ENCODE results near the gene RAPGEF4.
A peak's percentile ranks its signal among the peaks of the same experiment; 100 is the strongest.
"Not testable (repeated sequence)": the region's sequence is repeated elsewhere in the genome, so short reads cannot be mapped to it uniquely, and the experiment has no call there.

Gene RAPGEF4

DNA sequence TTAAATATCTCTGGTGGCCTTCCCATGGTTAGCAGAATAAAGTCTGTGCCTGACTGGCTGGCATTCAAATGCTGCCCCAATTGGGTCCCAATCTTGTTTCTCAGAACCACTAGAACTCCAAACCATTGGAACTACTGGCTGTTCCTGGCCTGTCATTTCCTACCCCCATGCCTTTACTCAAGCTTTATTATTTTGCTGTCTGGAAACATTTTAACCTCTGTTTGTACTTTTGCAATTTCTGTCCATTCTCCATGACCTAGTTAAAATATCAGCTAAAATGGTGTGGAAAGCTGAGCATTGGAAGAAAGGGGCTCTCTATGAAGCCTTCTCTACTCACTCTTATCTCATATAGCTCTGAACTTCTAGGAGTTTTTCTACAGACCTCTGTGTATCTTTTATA, 38.7 kb downstream of the RAPGEF4 start:
- no peak for DNase-seq (ENCODE audit: low read depth)

DNA sequence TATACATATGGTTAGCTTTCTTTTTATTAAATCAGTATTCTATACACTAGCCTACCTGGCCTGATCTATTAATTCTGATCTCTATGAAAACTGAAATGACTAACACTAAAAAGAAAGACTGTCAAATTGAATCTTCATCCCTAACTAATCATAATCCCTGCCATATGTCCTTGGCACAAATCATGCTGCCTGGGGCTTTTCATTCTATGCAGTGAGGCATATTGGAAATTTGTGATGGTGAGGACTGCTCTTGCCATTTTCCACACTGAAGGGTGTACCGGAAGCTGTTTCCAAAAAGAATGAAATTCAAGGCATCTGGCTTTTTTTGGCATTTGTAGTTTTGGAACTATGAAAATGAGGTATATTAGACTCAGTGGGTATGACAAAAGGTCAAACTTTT, 39.7 kb downstream of the RAPGEF4 start:
- no peak for DNase-seq (ENCODE audit: low read depth)

DNA sequence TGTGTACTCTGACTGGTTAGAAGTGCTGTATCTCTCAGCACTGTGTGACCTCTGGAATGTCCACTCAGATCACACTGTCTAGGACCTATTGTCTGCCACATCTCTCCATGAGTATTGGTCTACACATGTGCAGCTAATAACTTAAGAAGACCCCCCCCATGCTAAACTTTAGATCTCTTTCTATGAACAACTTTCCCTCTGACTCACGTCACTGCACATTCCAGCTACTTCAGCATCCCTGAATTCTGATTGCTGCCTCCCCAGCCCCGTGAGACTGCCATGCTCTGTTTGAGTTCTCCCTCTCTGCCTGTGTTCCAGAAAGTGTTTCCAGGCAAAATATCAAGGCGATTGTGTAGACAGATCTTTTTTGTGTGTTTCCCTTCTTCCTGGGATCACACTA, 41.8 kb downstream of the RAPGEF4 start:
- DNase-seq (ENCODE audit: low read depth): no peak

DNA sequence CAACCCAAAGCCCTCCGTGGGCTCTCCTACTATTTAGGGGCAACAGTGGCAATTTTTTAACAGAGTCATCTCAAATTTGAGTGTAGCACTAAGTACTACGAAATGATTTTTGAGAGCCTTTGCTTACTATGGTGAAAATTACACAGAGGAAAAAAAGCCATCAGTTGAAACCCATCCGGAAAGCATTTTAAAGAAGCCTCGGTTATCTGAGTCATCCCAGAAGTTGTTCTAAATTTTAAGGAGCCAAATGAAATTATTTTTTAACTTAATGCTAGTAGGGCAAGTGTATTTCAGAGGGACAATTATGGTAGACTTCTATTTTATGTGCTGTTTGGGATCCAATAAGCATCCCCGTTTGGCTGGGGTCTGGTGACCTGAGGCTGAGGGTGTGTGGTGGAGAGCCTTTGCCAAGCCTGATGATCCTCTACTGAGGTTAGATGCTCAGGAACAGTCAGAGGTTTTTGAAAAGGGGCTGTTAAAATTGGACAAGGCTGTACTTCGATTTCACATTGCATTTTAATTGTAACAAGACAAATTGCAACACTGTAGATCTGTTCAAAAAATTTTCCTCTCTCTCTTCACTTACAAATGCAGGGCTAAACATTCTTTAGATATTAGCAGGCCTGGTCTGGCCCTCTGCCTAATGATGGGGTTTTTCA, 47.0 kb downstream of the RAPGEF4 start:
- no peak for DNase-seq (ENCODE audit: low read depth)

DNA sequence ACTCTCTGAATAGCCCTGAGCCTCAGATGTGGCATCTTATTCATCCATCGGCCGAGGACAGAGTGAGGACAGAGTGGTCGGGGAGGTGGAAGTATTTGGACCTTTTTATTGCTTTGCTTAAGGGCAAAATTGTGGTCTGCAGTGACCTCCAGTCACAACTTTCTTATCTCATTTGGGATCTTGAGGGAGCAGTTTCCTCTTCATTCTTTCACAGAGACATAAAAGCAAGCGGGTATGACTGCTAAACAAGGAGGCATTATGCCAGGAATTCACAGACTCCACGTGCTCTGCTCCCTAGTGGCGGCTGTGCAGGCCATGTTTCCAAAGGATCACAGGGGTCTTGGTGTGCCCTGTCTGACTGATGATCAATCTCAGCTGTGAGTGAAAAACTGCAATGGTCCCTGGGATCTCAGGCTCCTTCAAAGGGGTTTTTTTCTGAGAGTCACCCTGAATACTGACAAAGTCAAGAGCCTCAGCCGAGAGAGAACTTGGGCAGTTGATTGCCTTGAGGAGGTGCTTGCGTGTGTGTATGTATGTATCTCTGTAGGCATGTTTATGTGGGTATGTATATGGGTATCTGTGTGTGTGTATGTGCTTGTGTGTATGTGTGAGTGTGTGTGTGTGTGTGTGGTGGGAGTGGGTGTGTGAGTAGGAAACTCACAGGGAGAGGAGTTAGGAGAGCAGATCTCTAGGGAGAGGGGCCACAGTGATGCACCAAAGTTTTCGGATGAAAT, 47.7 kb downstream of the RAPGEF4 start:
- DNase-seq (ENCODE audit: low read depth): peak; percentile 100

DNA sequence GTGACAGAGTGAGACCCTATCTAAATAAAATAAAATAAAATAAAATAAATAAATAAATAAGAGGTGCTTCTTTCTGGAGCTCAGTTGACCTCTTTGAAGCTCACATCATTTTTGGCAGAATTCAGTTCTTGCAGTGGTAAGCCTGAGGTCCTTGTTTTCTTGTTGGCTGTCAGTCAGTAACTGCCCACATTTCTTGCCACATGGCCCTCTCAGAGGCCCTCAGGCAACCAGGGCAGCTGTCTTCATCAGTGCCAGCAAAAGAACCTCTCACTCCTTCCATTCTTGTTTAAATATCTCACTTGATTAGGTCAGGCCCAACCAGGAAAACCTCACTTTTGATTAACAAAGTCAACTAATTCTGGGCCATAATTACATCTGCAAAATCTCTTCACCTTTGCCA, 53.2 kb downstream of the RAPGEF4 start:
- no peak for DNase-seq (ENCODE audit: low read depth)

DNA sequence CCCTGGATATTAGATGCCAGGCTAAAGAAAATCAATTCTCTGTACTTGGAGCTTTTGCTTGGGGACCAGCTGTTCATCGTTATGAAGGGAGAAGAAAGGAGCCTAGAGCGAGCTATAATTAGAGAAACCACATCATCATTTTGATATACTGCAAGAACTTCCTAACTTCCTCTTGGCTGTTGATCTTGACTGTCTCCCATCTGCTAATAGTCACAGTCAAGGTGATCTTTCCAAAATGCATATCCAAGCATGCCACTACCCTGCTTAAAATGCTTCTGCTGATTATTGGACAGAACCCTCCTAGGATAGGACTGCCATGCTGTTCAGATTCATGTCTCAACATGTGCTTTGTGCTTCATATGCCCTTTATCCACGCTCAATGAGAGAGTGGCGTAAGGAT, 54.8 kb downstream of the RAPGEF4 start:
- DNase-seq (ENCODE audit: low read depth): peak; percentile 44

DNA sequence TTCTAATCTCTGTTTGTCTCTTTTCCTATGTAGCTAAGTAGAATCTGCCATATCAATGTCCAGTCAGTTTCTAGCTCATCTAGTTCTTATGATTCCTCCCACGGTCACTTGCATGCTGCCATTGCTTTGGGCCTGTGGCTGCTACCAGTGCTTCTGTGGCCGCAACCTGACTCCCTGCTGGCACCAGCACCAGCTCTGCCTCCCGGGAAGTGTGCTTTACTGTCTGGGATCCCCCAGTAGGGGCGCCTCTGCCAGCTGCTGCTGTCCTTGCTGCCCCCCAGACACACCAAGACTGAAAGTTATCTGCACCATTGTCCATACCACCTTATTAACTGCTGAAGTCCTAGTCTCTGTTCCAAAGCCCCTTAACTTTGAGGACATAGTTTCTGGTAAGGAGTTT, 56.3 kb downstream of the RAPGEF4 start:
- DNase-seq (ENCODE audit: low read depth): no peak

DNA sequence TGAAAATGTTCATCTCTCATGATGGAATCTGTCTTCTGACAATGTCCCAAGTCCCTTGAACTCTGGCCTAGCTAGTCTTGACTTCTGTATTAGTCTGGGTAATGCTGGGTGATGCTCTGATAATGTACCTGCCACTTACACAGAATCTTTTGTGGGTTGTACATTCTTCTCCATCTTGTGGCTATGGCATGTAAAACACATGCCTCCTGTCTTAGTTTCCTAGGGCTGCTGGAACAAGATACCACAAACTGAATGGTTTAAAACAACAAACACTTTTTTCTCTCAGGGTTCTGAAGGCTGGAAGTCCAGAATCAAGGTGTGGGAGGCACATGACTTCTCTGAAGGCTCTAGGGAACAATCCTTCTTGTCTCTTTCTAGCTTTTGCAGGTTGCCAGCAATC, 57.1 kb downstream of the RAPGEF4 start:
- peak; percentile 50 for DNase-seq (ENCODE audit: low read depth)

DNA sequence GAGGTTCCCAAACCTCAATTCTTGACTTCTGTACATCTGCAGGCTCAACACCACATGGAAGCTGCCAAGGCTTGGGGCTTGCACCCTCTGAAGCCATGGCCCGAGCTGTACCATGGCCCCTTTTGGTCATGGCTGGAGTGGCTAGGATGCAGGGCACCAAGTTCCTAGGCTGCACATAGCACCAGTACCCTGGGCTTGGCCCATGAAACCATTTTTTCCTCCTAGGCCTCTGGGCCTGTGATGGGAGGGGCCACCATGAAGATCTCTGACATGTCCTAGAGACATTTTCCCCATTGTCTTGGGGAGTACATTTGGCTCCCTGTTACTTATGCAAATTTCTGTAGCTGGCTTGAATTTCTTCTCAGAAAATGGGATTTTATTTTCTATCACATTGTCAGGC, 67.7 kb downstream of the RAPGEF4 start:
- not testable (repeated sequence) for DNase-seq (ENCODE audit: low read depth)

DNA sequence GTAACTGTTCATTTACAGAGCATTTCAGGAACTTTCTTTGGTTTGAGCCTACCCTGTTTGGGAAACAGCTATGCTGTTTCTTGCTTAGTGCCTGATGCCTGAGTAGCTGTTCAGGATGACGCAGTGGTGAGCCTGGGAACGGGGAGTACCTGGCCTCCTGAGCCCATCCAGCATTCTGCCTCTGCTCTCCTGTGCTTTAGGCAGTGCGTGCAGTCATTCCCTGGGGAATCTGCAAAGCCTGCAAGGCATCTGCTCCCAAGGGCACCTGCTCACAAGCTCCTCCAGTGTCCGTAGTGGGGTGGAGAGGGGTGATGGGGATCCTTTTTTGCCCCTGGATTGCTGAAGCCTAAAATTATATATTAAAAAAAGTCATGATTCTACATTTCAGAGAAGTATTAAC, 68.8 kb downstream of the RAPGEF4 start:
- DNase-seq (ENCODE audit: low read depth): no peak

DNA sequence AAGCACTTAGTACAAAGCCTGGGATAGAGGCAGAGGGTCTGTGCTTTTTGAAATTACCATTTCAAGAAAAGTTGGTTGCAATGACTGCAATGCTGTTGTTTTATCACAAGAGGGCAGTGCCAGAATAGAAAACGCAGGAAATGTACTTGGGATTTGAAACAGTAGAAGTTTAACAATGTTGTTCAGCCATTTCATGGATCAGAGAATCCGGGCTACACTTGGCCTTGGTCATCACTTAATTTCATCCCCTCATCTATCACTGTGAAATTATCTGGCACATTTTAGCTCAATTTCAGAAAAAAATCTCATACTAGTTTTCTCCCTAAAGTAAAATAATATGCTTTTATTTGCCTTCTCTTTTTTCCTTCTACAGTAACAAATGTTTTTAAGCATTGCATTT, 70.8 kb downstream of the RAPGEF4 start:
- DNase-seq (ENCODE audit: low read depth): peak; percentile 57

DNA sequence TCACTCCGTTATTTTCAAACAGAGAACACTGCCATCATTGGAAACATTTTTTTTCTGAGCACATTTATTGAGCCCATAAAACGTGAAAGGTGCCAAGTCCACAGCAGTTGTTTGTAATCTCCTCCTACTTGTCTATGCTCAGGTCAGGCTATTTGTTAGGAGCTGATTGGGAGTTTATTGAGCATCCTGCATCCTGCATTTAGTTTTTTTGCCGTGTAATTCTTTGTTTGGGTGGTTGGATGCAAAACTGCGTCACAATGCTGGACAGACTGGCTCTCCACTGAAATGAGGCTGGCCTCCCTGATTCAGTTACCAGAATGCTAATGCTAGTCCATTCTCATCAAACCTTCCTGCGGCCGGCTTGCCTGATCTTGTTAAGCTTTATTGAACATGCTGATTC, 71.4 kb downstream of the RAPGEF4 start:
- no peak for DNase-seq (ENCODE audit: low read depth)

DNA sequence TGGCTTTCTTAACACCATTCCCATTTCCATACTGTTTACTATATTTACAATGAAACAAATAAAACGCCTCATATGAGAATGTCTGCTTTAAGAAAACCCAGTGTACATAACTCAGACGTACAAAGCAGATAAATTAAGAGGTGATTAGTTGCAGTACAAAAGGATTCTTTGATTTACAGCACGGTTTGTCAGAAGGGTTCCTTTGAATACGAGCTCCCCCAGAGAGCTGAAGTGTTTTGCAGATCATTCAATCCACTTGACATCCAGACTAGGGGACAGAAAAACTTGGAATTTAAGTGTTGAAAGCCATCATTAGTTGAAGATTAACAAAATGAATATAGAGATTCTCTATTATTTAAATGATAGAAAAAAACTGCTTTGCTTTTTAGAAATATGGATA, 72.5 kb downstream of the RAPGEF4 start:
- no peak for DNase-seq (ENCODE audit: low read depth)

DNA sequence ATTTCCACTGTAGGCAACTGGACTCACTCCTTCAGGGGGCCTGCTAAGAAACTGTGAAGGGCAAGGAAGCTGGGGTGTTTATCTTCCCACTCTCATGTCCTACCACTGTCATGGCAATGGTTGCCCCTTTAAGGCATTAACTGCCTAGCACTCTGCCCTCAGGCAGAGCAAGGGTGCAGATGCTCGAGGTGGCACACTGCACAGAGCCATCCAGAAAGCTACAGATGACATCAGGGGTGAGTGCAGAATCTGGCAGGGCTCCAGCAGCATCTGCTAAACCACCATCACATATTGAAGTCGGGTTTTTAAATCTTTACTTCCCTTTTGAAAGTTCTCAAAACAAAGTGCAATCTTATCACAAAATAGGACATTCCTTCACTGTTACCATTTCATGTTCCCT, 75.4 kb downstream of the RAPGEF4 start:
- peak; percentile 27 for DNase-seq (ENCODE audit: low read depth)

DNA sequence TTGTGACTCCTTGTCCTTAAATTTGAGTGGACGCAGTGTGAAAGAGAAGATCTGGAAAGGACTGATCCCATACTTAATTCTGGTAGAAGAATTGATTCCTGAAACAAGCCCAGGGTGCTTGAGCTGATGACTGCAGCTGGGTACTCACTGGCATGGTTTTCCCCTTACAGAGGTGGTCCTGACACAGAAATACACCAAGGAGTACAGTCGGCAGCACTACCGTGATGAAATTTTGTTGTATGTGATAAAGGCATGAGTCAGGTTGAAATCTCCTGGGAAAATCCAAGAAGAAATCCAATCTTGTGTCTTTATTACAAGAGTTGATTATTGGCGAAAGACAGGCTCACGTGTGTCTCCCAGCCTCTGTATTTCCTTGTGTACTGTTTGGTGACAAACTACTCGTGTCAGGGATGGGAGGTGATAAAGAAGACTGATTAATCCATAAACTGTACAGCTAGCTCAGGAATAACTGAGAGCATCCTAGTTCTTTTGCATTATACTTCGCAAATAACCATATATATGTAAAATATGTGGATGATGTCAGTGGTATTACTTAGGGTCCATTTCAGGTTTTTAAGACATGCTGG, 76.6 kb downstream of the RAPGEF4 start:
- no peak for DNase-seq (ENCODE audit: low read depth)

DNA sequence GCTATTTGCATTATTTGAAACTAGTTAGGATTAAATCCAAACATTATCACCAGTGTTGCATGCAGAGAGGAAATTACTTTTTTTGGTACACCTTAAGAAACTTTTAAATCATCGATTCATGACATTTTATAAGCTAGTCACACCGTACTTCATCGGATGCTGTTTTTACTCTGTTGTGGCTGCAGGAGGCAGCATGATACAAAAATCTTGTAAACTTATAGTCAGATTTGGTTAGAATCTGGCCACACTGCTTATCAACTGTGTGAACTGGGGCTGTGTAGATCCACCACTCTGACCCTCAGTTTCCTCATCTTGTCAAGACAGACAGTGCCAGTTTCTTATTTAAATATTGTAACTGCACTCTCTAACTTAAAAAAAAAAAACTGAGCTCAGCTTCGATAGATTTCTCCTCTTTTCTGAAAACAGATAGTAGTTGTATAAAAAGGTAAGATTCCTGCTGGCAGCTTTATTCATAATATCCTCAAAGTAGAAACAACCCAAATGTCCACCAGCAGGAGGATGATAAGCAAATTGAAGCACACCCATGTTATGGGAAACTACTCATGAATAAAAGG, 77.8 kb downstream of the RAPGEF4 start:
- peak; percentile 51 for DNase-seq (ENCODE audit: low read depth)

DNA sequence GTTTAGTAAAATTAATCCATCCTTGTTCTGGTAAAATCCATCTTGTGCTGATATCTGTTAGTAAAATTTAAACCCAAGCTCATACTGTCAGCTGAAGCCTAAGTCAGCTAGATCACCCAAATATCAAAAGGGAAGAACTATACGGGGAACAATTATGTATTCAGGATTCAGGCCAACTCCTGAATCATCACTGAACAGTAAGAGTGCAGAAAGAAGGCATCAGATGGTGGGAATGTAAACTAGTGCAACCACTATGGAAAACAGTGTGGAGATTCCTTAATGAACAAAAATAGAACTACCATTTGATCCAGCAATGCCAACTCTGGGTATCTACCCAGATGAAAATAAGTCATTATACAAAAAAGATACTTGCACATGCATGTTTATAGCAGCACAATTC, 81.8 kb downstream of the RAPGEF4 start:
- DNase-seq (ENCODE audit: low read depth): peak; percentile 71

DNA sequence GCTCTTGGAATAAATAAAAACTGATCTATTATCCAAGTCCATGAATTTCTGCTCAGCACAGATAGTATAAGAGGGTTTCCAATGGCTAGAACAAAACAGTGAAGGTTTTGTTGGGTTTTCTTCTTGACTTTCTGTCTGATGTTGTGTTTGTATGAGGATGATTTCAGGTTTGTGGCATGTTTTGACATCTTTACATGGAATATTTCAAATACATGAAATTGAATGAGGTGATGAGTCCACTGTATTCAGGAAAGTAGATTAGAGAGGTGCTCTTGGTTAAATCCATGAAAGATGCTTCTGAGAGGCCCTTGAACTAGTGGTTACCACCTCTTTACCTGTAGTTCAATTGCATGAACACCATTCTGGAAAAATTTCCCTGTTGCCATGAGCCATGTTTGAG, 84.3 kb downstream of the RAPGEF4 start:
- DNase-seq (ENCODE audit: low read depth): no peak

DNA sequence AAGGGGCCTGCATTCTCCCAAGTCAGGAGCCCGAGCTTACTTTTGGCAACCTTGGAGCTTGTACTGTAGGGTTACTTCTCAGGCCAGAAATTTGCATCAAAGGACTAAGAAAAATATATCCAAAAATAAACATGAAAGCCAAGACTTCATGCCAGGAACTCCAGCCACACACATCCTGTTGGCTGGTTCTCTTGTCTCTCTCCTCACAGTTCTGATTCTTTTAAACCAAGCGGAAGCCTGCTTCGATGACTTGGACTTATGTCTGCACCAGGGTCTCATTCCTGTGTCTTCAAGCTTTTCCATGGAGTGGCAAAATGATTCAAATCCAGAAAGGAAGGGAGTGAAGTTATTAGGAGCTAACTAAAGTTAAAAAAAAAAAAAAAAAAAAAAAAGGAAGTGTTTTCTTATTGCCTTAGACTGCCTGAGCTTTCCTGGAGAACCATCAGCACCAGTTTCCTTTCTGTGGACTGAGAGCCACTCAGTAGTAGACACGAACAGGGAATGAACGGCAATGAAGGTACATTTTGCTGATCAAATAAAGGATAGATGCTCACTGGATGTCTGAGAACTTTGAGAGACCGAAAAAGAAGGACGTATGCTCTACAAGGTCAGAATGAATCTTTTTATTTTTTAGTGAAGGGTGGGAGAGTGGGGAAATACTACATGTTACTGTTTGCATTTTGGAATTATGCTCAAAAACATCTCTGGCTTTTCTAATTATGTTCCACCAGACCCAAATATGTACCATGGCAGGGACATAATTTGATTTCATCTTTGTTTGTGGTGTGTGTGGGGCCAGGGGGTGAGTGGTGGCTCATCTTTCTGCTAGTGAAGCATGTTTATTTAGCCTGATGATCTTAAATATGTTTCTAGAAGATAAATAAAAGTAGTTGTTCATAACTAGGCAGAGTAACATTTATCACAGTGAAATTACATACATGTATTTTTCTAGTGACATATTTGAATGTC, 86.0 kb downstream of the RAPGEF4 start:
- peak; percentile 22 for DNase-seq (ENCODE audit: low read depth)

DNA sequence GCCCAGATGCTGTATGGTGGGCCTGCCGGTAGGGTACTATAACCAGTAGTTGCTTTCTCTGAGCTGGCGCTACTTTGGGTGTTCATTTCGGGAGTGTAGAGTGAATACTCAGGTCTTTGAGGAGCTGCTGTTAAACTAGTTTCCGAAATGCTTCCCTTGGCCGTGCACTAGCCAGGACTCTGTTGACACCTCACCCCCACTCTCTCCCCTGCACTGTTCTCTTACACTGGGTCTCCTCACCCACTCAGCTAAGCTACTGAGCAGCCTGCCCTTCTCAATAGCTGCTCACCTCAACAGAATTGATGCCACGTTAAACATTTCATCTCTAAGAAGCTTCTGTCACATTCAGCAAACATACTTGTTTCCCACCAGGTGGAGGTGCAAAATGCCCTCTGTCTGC, 86.9 kb downstream of the RAPGEF4 start:
- DNase-seq (ENCODE audit: low read depth): no peak

DNA sequence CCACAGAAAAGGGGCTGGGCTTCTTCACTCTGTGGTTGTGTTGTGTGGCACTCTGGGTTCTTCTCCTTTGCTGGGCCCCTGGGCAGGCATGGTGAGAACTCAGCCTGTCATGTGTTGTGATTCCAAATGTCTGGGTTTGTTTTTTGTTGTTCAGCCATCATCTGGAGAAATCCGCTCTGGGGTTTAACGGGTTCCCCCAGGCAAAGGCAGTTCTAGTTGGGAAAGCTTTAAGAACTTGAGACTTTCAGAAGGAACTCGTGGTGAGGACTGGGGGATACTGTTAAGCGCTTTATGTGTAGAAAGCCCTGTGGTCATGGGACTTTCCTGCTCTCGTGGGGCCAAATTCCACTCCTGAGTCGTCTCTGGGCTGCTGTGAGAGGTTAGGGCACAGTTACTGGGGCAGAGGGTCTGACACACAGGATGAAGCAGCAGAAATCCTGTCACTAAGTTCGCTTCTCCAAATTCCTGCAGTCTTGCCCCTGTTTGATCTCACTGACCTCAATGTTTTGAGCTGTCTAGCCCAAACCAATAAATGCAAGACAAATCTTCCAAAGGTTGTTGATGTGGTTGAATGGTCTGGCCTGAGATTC, 87.7 kb downstream of the RAPGEF4 start:
- DNase-seq (ENCODE audit: low read depth): no peak

Data from EH (cell line).